ENCODE measurements around the gene EXOSC2.

DNA sequence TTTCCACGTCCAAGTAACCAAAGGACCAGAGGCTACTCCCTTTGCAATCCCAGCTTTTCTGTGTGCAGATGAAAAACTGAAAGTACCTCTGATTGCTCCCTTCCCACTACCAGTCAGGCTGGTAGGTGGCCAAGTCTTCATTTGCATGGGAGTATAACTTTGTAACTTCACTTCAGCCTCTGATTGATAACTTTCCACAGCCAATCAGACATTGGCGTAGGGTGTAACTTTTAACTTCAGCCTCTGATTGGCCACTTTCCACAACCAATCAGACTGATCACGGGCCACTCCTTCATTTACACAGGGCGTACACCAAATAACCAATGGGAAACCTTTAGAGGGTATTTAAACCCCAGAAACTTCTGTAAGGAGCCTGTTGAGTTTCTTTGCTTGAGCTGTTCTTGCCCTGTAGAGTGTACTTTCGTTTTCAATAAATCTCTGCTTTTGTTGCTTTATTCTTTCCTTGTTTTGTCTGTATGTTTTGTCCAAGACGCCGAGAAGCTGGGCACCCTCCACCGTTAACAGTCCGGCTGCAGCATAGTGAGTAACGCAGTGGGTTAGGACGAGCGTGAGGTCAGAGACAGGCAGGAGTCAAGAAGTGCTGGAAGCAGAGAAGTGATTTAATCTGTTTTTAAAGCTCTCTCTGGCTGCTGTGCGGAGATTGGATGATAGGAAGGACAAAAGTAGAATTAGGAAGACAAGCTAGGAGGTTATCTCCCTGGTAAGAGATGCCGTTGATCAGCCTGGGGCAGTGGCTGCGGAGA, 3.5 kb upstream of the EXOSC2 start:
- TF ChIP-seq, protein P1, sequence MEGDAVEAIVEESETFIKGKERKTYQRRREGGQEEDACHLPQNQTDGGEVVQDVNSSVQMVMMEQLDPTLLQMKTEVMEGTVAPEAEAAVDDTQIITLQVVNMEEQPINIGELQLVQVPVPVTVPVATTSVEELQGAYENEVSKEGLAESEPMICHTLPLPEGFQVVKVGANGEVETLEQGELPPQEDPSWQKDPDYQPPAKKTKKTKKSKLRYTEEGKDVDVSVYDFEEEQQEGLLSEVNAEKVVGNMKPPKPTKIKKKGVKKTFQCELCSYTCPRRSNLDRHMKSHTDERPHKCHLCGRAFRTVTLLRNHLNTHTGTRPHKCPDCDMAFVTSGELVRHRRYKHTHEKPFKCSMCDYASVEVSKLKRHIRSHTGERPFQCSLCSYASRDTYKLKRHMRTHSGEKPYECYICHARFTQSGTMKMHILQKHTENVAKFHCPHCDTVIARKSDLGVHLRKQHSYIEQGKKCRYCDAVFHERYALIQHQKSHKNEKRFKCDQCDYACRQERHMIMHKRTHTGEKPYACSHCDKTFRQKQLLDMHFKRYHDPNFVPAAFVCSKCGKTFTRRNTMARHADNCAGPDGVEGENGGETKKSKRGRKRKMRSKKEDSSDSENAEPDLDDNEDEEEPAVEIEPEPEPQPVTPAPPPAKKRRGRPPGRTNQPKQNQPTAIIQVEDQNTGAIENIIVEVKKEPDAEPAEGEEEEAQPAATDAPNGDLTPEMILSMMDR (conservative IDR thresholded peaks at IDR 0.05 in 1 of 2, IDR thresholded peaks at IDR 0.05 in 1 of 2; ENCODE audit: low read depth in 1 of 2, low read length in 2 of 2): no peak
- no peak for TF ChIP-seq EZH2 (IDR thresholded peaks at IDR 0.05; ENCODE audit: low read length, missing control alignments)
